Natural killer cell (primary cell): ENCODE data around the gene DNAJA1. TPM values are rescaled to one million over a fixed set of nuclear protein-coding genes. Genes with fewer than 3 reads are reported as not detected.

Experiments used
- ATAC-seq, 3 donors: fragments of 150-1000 bp in 2 of 3; fragments of 200-7000 bp in 1 of 3; cut with Tn5 transposase; 1 replicate in 1 of 3; 2 replicates in 2 of 3; pipeline ENCODE4 v1.10.0; 2021; ENCODE audit warnings: mild to moderate bottlenecking in 2 of 3, moderate library complexity in 2 of 3
- DNase-seq, 2 donors: peaks; one replicate each; pipeline versions ENCODE4 v3.0.0 to v3.0.0-alpha.2; 2013 to 2021; ENCODE audit warnings: mixed read lengths in 1 of 2
- H3K27ac ChIP-seq: one replicate; pipeline ENCODE4 v1.5.1; 2013; ENCODE audit warnings: mild to moderate bottlenecking, low read length
- H3K27me3 ChIP-seq: one replicate; pipeline ENCODE4 v1.6.1; 2013; ENCODE audit warnings: low read length; ENCODE audit not compliant: control insufficient read depth, insufficient read depth
- H3K36me3 ChIP-seq: one replicate; pipeline ENCODE4 v1.6.1; 2013; ENCODE audit warnings: low read length; ENCODE audit not compliant: control insufficient read depth, insufficient read depth
- H3K4me1 ChIP-seq: one replicate; pipeline ENCODE4 v1.6.1; 2013; ENCODE audit warnings: low read length; ENCODE audit not compliant: control insufficient read depth, insufficient read depth
- H3K4me3 ChIP-seq: one replicate; pipeline ENCODE4 v1.5.1; 2013; ENCODE audit warnings: low read length
- H3K9me3 ChIP-seq: one replicate; pipeline ENCODE4 v1.6.1; 2013; ENCODE audit warnings: low read length; ENCODE audit not compliant: control insufficient read depth, insufficient read depth
- H3K27ac Mint-ChIP-seq, 2 donors: one replicate each; pipeline ENCODE4 v1.8.0; 2022; ENCODE audit warnings: mild to moderate bottlenecking in 2 of 2, mixed read lengths in 2 of 2, moderate library complexity in 1 of 2
- H3K27me3 Mint-ChIP-seq, 2 donors: one replicate each; pipeline ENCODE4 v1.8.0; 2022; ENCODE audit warnings: low read depth in 2 of 2, mixed read lengths in 2 of 2
- H3K36me3 Mint-ChIP-seq: one replicate; pipeline ENCODE4 v1.8.0; 2022; ENCODE audit warnings: mixed read lengths
- H3K4me1 Mint-ChIP-seq, 2 donors: one replicate each; pipeline ENCODE4 v1.8.0; 2022; ENCODE audit warnings: mixed read lengths in 2 of 2
- H3K4me3 Mint-ChIP-seq: one replicate; pipeline ENCODE4 v1.8.0; 2022; ENCODE audit warnings: mild to moderate bottlenecking, moderate library complexity, mixed read lengths
- H3K9me3 Mint-ChIP-seq, 2 donors: one replicate each; pipeline ENCODE4 v1.8.0; 2022; ENCODE audit warnings: mixed read lengths in 2 of 2
- WGBS: methylation state at CpG from one replicate; pipeline ENCODE4 v1.1.7; 2013; ENCODE audit warnings: missing lambda C conversion rate; ENCODE audit not compliant: insufficient coverage; 5-methylcytosine and 5-hydroxymethylcytosine counted together
- intact Hi-C: fragments of 100-400 bp; cut with micrococcal nuclease; formaldehyde crosslinking; loops from one replicate; pipeline ENCODE4 v1.14.2; 2022
- total RNA-seq, 4 donors: library from RNA; stranded (reverse); fragments of 120-200 nt in 1 of 4; gene quantifications; one replicate each; pipeline versions ENCODE4 v1.2.3 to v1.2.4, GENCODE V29; 2013 to 2022
- TF ChIP-seq, protein P1 (sequence below): fragments of 200-600 bp; IDR thresholded peaks from one replicate; pipeline ENCODE4 v1.8.0; 2022; ENCODE audit warnings: antibody characterized with exemption

The DNAJA1 gene
- total RNA-seq, 3 donors from 2014 or later (not counting 1 experiment from before 2014, with no cell fraction given), result 150 to 244 (median 192) TPM

DNA sequence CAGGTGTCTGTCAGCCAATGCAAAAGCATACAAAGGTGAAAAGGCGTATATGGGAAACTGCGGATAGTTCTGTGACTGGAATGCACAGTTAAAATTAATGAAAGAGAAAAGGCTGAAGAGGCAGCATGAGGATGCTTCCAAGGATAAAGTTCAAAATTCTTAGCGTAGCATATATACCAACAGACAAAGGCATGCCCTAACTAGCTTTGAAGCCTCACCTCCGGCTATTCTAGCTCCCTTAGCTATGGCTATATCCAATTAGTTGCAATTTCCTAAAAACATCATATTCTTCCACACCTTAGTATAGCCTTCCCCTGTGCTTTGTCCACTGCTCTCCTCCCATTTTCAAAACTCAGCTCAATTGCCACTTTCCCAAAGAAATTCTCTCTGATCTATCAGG lies 1.4 kb upstream of the DNAJA1 start:
- no peaks in the 10 kb centered on the region for H3K27me3 Mint-ChIP-seq
- WGBS, result 98% methylated on average over 4 of the region's 4 CpGs
- H3K27ac ChIP-seq, result no peak overlapping the region
- H3K4me1 Mint-ChIP-seq, result peaks cover 40 to 44% of the 10 kb centered on the region in 2 donors
- peaks cover 21% of the 10 kb centered on the region for H3K36me3 ChIP-seq
- DNase-seq (no peak), ATAC-seq (no peak)
- H3K4me1 ChIP-seq, result peaks cover 26% of the 10 kb centered on the region
- no peaks in the 10 kb centered on the region for H3K9me3 Mint-ChIP-seq
- H3K4me3 ChIP-seq, result no peak overlapping the region
- no peaks in the 10 kb centered on the region for H3K36me3 Mint-ChIP-seq
- TF ChIP-seq, protein P1, sequence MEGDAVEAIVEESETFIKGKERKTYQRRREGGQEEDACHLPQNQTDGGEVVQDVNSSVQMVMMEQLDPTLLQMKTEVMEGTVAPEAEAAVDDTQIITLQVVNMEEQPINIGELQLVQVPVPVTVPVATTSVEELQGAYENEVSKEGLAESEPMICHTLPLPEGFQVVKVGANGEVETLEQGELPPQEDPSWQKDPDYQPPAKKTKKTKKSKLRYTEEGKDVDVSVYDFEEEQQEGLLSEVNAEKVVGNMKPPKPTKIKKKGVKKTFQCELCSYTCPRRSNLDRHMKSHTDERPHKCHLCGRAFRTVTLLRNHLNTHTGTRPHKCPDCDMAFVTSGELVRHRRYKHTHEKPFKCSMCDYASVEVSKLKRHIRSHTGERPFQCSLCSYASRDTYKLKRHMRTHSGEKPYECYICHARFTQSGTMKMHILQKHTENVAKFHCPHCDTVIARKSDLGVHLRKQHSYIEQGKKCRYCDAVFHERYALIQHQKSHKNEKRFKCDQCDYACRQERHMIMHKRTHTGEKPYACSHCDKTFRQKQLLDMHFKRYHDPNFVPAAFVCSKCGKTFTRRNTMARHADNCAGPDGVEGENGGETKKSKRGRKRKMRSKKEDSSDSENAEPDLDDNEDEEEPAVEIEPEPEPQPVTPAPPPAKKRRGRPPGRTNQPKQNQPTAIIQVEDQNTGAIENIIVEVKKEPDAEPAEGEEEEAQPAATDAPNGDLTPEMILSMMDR, result no peak
- no peaks in the 10 kb centered on the region for H3K9me3 ChIP-seq
- intact Hi-C loops, result loop anchor here (2.0 kb wide), 1 partner anchor 241 kb away; the partner anchor contains the start of genes BAG1 and CHMP5
- H3K27me3 ChIP-seq, result no peaks in the 10 kb centered on the region
- H3K4me3 Mint-ChIP-seq, result peak overlapping the region; percentile 92
- peak overlapping the region; percentile 36 to 98 for H3K27ac Mint-ChIP-seq

DNA sequence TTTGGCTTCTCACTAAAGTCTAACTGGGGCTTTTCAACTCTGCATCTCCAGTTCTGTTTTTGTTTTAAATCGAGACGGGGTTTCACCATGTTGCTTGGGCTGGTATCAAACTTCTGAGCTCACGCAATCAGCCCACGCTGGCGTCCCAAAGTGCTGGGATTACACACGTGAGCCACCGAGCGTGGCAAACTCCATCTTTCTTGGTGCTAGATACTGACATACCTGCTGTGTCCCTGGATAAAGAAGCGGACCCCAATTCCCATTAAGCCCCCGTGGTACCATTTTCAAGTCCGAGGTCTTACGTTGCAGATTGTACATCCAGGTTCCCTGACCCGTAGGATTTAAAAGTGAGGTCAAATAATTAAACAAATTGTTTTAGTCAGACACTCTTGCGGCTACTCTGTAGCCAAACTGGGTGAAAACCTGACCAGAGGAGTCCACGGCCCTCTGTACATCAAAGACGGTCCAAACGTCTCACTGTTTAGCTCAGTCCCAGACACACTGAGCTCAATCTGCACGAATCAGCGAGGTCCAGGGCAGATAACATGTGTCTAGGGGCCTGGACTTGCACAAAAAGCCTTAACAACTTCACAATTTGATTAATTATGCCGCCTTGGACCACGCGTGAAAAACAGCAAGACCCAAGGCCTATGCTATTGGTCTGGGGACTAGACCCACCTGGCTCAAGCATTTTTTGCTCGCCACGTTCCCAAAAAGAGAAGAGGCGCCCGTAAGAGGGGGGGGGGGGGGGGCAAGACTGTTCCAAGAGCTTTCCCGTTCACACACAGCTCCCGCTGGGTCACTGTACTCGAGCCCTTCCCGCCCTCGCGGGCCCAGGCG lies 727 bp upstream of the DNAJA1 start:
- peaks cover 27% of the 10 kb centered on the region for H3K36me3 ChIP-seq
- WGBS, result 31% methylated on average over 33 of the region's 33 CpGs
- H3K4me1 ChIP-seq, result peaks cover 26% of the 10 kb centered on the region
- Mint-ChIP-seq H3K4me3 (peak overlapping the region; percentile 92), H3K27me3 (no peaks in the 10 kb centered on the region), H3K36me3 (no peaks in the 10 kb centered on the region), H3K9me3 (no peaks in the 10 kb centered on the region), H3K4me1 (peaks cover 47 to 51% of the 10 kb centered on the region in 2 donors), H3K27ac (peak overlapping the region; percentile 98 to 99)
- peak overlapping the region; percentile 96 for H3K4me3 ChIP-seq
- H3K9me3 ChIP-seq, result no peaks in the 10 kb centered on the region
- no peaks in the 10 kb centered on the region for H3K27me3 ChIP-seq
- TF ChIP-seq, protein P1, result no peak
- intact Hi-C loops, result loop anchor here (2.0 kb wide), 1 partner anchor 240 kb away; the partner anchor contains the start of genes BAG1 and CHMP5
- peak in 2 of 3 donors; percentile 1 to 17 for ATAC-seq
- DNase-seq, result peak in 1 of 2 donors; percentile 44
- peak overlapping the region; percentile 97 for H3K27ac ChIP-seq

- peaks cover 57 to 59% of the 10 kb centered on the region in 2 donors for H3K4me1 Mint-ChIP-seq
- DNase-seq (peak; percentile 74 to 93), ATAC-seq (peak; percentile 56 to 79 (median 68))
- H3K4me3 Mint-ChIP-seq, result peak overlapping the region; percentile 92
- H3K27me3 ChIP-seq, result no peaks in the 10 kb centered on the region
- peaks cover 40% of the 10 kb centered on the region for H3K36me3 ChIP-seq
- peak overlapping the region; percentile 98 to 99 for H3K27ac Mint-ChIP-seq
- TF ChIP-seq, protein P1, result no peak
- H3K9me3 Mint-ChIP-seq, result no peaks in the 10 kb centered on the region
- peaks cover 8% of the 10 kb centered on the region for H3K36me3 Mint-ChIP-seq
- intact Hi-C loops, result loop anchor here (1.0 to 5.0 kb wide), 4 partner anchors 24 to 239 kb away; partner anchors contain the start of genes APTX, B4GALT1, BAG1 and CHMP5
- no peaks in the 10 kb centered on the region for H3K9me3 ChIP-seq
- H3K27ac ChIP-seq, result peak overlapping the region; percentile 97
- peaks cover 26% of the 10 kb centered on the region for H3K4me1 ChIP-seq
- H3K4me3 ChIP-seq, result peak overlapping the region; percentile 96
- WGBS, result 4% methylated on average over 23 of the region's 36 CpGs
- H3K27me3 Mint-ChIP-seq, result no peaks in the 10 kb centered on the region
Observed at GRCh38 chr9:33025572-33026342, 684 bp downstream of the DNAJA1 start.
